ENCODE results near the gene KIF25. TPM values are rescaled to one million over a fixed set of nuclear protein-coding genes. Genes with fewer than 3 reads are reported as not detected.

Gene KIF25
- total and polyA plus RNA-seq, 8 donors = 0.63 to 14.8 (median 12.2) TPM

DNA sequence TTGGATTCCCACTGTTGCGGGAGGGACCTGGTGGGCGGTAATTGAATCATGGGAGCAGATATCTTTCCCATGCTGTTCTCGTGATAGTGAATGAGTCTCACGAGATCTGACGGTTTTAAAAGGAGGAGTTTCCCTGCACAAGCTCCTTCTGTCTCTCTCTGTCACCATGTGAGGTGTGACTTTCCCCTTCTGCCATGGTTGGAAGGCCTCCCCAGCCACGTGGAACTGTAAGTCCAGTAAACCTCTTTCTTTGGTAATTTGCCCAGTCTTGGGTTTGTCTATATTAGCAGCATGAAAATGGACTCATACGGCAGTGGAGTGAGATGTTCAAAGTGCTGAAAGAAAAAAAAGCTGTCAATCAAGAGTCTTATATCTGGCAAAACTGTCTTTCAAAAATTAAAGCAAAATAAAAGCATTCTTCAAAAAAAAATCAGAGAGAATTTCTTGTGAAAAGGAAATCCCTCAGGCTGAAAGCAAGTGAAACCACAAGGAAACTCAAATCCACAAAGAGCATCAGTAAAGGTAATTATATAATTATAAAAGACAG is 15.5 kb upstream of the KIF25 start:
- no peak for ATAC-seq
- Histone ChIP-seq H3K27me3 (no peaks in the 10 kb centered on the region), H3K4me3 (no peak overlapping the region), H3K4me1 (no peaks in the 10 kb centered on the region), H3K27ac (no peak overlapping the region), H3K9me3 (peaks cover 0 to 8% of the 10 kb centered on the region in 2 donors), H3K36me3 (no peaks in the 10 kb centered on the region)
- TF ChIP-seq, protein P1, sequence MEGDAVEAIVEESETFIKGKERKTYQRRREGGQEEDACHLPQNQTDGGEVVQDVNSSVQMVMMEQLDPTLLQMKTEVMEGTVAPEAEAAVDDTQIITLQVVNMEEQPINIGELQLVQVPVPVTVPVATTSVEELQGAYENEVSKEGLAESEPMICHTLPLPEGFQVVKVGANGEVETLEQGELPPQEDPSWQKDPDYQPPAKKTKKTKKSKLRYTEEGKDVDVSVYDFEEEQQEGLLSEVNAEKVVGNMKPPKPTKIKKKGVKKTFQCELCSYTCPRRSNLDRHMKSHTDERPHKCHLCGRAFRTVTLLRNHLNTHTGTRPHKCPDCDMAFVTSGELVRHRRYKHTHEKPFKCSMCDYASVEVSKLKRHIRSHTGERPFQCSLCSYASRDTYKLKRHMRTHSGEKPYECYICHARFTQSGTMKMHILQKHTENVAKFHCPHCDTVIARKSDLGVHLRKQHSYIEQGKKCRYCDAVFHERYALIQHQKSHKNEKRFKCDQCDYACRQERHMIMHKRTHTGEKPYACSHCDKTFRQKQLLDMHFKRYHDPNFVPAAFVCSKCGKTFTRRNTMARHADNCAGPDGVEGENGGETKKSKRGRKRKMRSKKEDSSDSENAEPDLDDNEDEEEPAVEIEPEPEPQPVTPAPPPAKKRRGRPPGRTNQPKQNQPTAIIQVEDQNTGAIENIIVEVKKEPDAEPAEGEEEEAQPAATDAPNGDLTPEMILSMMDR (IDR thresholded peaks at IDR 0.05) = no peak
- intact Hi-C loops (cut with DNase I) = no loop called here
- DNase-seq = no peak

DNA sequence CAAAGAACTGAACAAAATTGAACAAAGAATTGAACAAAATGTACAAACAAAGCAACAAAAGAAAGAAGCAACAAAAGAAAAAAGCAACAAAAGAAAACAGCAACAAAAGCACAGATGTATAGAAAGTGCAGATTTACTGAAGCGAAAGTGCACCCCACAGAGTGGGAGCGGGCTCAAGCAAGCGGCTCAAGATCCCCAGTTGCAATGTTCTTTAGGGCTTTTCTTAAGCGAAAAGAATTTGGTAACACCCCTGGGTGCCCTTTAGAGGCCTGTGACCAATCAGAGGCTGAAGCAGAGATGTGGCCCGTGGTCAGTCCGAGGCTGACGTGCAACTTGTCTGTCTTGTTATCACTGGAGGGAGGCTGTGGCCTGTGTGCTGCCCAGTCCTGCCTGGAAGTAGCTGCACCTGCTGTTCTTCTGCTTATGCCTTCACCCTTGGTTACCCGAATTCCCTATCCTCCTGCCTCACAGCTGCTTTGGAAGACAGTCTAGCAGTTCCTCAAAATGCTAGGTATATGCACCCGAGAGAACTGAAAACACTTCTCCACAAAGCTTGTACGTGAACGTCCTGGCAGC is 13.2 kb upstream of the KIF25 start:
- no peaks in the 10 kb centered on the region for H3K27me3 ChIP-seq
- intact Hi-C loops (cut with DNase I) = no loop called here
- DNase-seq = no peak
- TF ChIP-seq, protein P1 (IDR thresholded peaks at IDR 0.05) = no peak
- H3K4me3 ChIP-seq = no peak overlapping the region
- no peak overlapping the region for H3K27ac ChIP-seq
- no peaks in the 10 kb centered on the region for H3K4me1 ChIP-seq
- no peak for ATAC-seq
- peaks cover 0 to 12% of the 10 kb centered on the region in 2 donors for H3K9me3 ChIP-seq
- no peaks in the 10 kb centered on the region for H3K36me3 ChIP-seq

DNA sequence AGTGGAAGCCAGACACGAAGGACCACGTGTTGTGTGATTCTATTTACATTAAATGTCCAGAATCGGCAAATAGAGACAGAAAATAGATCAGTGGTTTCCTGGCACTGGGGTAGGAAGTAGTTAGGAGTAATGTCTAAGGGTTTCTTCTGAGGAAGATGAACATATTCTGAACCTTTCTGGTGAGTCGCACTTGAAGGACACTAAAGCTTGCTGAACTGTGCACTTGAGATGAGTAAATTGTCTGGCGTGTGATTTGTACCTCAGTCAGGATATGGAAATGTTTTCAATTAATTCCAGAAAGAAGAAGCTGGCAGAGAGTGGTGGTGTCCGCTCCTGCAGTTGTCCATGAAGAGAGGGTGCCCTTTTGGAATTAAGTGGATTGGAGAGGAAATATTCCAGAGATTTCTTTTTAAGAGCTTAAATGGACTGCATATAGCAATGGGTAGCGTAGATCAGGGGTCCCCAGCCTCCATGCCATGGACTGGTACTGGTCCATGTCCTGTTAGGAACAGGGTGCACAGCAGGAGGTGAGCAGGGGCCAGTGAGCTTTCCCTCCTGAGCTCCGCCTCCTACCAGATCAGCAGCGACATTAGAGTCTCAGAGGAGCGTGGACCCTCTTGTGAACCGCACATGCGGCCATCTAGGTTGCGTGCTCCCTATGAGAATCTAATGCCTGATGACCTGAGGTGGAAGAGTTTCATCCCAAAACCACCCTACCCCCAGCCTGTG is 12.4 kb upstream of the KIF25 start:
- peaks cover 0 to 17% of the 10 kb centered on the region in 2 donors for H3K9me3 ChIP-seq
- no peaks in the 10 kb centered on the region for H3K36me3 ChIP-seq
- H3K4me1 ChIP-seq = no peaks in the 10 kb centered on the region
- H3K4me3 ChIP-seq = no peak overlapping the region
- intact Hi-C loops (cut with DNase I) = no loop called here
- DNase-seq = no peak
- no peak overlapping the region for H3K27ac ChIP-seq
- H3K27me3 ChIP-seq = no peaks in the 10 kb centered on the region
- TF ChIP-seq, protein P1 (IDR thresholded peaks at IDR 0.05) = no peak
- no peak for ATAC-seq

DNA sequence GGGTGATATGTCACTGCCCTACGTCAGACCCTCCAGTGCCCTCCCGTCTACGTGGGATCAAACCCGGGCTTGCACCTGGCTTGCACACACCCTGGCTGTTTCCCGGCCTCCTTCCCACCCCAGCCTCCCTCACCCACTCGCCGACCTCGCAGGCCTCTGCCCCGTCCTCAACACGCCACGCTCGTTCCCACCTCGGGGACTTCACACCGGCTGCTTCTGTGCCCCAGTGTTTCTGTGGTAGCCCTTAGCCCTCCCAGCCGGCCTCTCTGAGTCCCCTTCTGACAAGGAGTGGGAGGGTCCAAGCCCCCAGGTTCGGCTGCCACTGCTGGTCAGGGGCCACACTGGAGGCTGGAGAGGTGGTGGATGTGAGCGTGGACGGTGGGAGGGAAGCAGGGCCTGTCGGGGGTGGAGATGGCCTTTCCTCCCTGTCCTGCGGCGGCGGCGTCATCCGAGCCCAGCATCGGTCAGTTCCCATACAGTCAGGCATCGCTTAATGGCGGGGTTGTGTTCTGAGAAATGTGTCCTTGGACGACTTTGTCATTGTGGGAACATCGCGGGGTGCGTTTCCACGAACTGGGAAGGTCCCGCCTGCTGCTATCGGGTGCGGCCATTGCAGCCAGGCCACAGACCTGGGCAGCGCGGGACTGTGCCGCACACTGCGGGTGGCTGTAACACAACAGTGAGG is 11.4 kb upstream of the KIF25 start:
- TF ChIP-seq, protein P1 (IDR thresholded peaks at IDR 0.05) = no peak
- intact Hi-C loops (cut with DNase I) = no loop called here
- DNase-seq (no peak), ATAC-seq (no peak)
- Histone ChIP-seq H3K27ac (no peak overlapping the region), H3K4me3 (no peak overlapping the region), H3K4me1 (no peaks in the 10 kb centered on the region), H3K27me3 (no peaks in the 10 kb centered on the region), H3K36me3 (no peaks in the 10 kb centered on the region), H3K9me3 (peaks cover 0 to 17% of the 10 kb centered on the region in 2 donors)
